GM21367 (cell line): ENCODE results near the gene HMGN3.

ENCODE experiments used
- ATAC-seq: cut with Tn5 transposase; IDR thresholded peaks from one replicate; pipeline ENCODE4 v1.9.1; 2021; ENCODE audit not compliant: unreplicated experiment

Gene HMGN3

GRCh38 chr6:79233611-79234149, 802 bp downstream of the HMGN3 start:
- peak; percentile 71 for ATAC-seq

- no peak for ATAC-seq
These were observed 1.6 kb downstream of the HMGN3 start for GRCh38 chr6:79232696-79233462.

GRCh38 chr6:79231666-79232065, 2.8 kb downstream of the HMGN3 start:
- ATAC-seq: no peak

GRCh38 chr6:79231101-79231500, 3.4 kb downstream of the HMGN3 start:
- no peak for ATAC-seq

GRCh38 chr6:79230149-79230548, 4.3 kb downstream of the HMGN3 start:
- no peak for ATAC-seq

GRCh38 chr6:79227445-79227844, 7.0 kb downstream of the HMGN3 start:
- no peak for ATAC-seq

- ATAC-seq: no peak
These were observed 7.8 kb downstream of the HMGN3 start for GRCh38 chr6:79226660-79227059.

- no peak for ATAC-seq
These were observed 8.5 kb downstream of the HMGN3 start for GRCh38 chr6:79225717-79226599.

GRCh38 chr6:79223611-79224404, 10.7 kb downstream of the HMGN3 start:
- ATAC-seq: no peak

GRCh38 chr6:79215213-79215824, 19.2 kb downstream of the HMGN3 start:
- ATAC-seq: no peak

- ATAC-seq: no peak
These were observed 21.6 kb downstream of the HMGN3 start for GRCh38 chr6:79212859-79213258.

GRCh38 chr6:79208816-79209215, 25.7 kb downstream of the HMGN3 start:
- ATAC-seq: no peak

- ATAC-seq: no peak
These were observed 30.7 kb downstream of the HMGN3 start for GRCh38 chr6:79203753-79204253.

GRCh38 chr6:79202556-79202955, 31.9 kb downstream of the HMGN3 start:
- ATAC-seq: no peak

- ATAC-seq: no peak
These were observed 32.5 kb downstream of the HMGN3 start for GRCh38 chr6:79201983-79202382.

- no peak for ATAC-seq
These were observed 33.3 kb downstream of the HMGN3 start for GRCh38 chr6:79201143-79201542.

GRCh38 chr6:79196912-79197311, 37.6 kb downstream of the HMGN3 start:
- no peak for ATAC-seq

- ATAC-seq: no peak
These were observed 40.5 kb downstream of the HMGN3 start for GRCh38 chr6:79193971-79194370.

GRCh38 chr6:79189760-79190350, 44.6 kb downstream of the HMGN3 start:
- no peak for ATAC-seq

- no peak for ATAC-seq
These were observed 45.5 kb downstream of the HMGN3 start for GRCh38 chr6:79188885-79189480.
